Fibroblast of skin of abdomen (primary cell): ENCODE data around the gene RPP21.
"Not testable (repeated sequence)": the region's sequence is repeated elsewhere in the genome, so short reads cannot be mapped to it uniquely, and the experiment has no call there.

Experiments
- DNase-seq: peaks from one replicate; pipeline ENCODE4 v3.0.0-alpha.2; 2013

The RPP21 gene

GRCh38 chr6:30331981-30332380 is 13.0 kb upstream of the RPP21 start:
- no peak for DNase-seq

GRCh38 chr6:30334075-30334783 is 10.7 kb upstream of the RPP21 start:
- no peak for DNase-seq

GRCh38 chr6:30340589-30341054 is 4.3 kb upstream of the RPP21 start:
- no peak for DNase-seq

GRCh38 chr6:30341218-30341617 is 3.7 kb upstream of the RPP21 start:
- DNase-seq, result no peak

- DNase-seq, result no peak
Measured at GRCh38 chr6:30341728-30342127, 3.2 kb upstream of the RPP21 start.

GRCh38 chr6:30344191-30344867 is 627 bp upstream of the RPP21 start:
- DNase-seq, result no peak

GRCh38 chr6:30345852-30346251 is 896 bp downstream of the RPP21 start:
- no peak for DNase-seq

- no peak for DNase-seq
Measured at GRCh38 chr6:30348957-30349356, 4.0 kb downstream of the RPP21 start.

- no peak for DNase-seq
Measured at GRCh38 chr6:30349421-30350177, 4.6 kb downstream of the RPP21 start.

- no peak for DNase-seq
Measured at GRCh38 chr6:30350524-30350923, 5.6 kb downstream of the RPP21 start.

GRCh38 chr6:30352550-30352949 is 7.6 kb downstream of the RPP21 start:
- DNase-seq, result no peak

GRCh38 chr6:30355281-30355680 is 10.3 kb downstream of the RPP21 start:
- DNase-seq, result no peak

- no peak for DNase-seq
Measured at GRCh38 chr6:30356536-30356935, 11.6 kb downstream of the RPP21 start.

GRCh38 chr6:30357678-30358540 is 13.0 kb downstream of the RPP21 start:
- DNase-seq, result peak; percentile 76

- DNase-seq, result no peak
Measured at GRCh38 chr6:30359276-30359675, 14.3 kb downstream of the RPP21 start.

- no peak for DNase-seq
Measured at GRCh38 chr6:30360139-30360538, 15.2 kb downstream of the RPP21 start.

- no peak for DNase-seq
Measured at GRCh38 chr6:30361661-30362060, 16.7 kb downstream of the RPP21 start.

- no peak for DNase-seq
Measured at GRCh38 chr6:30363459-30363858, 18.5 kb downstream of the RPP21 start.

- DNase-seq, result no peak
Measured at GRCh38 chr6:30364591-30364990, 19.6 kb downstream of the RPP21 start.

- DNase-seq, result not testable (repeated sequence)
Measured at GRCh38 chr6:30369280-30369679, 24.3 kb downstream of the RPP21 start.

GRCh38 chr6:30378290-30378937 is 33.5 kb downstream of the RPP21 start:
- DNase-seq, result no peak

GRCh38 chr6:30380464-30380863 is 35.5 kb downstream of the RPP21 start:
- DNase-seq, result no peak
